ENCODE measurements around the gene GCGR. TPM values are rescaled to one million over a fixed set of nuclear protein-coding genes. Genes with fewer than 3 reads are reported as not detected.

Gene GCGR
- not detected for total RNA-seq

DNA sequence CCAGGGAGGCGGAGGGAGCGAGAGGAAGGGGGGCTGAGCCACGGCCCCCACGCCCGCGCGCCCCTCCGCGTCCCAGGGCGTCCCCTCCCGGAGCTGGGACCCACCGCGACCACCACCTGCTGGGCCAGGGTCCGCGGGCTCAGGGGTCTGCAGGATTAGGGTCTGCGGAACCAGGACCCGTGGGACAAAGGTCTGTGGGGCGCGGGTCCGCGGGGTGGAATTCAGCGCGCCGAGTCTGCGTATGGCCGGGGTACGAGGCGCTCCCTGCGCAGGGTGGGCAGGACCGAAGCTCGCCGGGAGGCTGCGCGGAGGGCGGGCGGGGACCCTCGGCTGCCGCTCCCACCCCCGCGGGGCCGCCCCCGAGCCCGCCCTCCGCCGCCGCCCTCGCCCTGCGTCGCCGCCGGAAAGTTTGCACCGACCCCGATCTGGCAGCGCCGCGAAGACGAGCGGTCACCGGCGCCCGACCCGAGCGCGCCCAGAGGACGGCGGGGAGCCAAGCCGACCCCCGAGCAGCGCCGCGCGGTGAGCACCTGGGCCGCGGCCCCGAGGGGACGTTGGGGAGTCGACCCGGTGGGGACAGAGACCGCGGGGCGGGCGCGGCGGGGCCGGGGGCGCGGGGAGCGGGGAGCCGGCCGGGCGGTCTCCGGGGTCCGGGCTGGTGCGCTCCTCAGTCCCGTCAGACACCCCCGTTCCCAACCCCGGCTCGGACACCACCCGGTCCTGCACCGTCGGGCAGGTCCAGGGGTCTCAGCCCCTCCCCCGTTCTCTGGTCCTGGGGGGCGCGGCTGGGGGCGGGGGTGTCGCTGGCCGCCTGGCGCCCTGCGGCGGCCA is at the start of gene GCGR:
TSS of gene GCGR (plus strand) at position 423 of the 831 bp plus-strand sequence. CDS start 4,869 bp downstream, outside the sequence.
- Histone ChIP-seq H3K9me3 (ENCODE audit: low read depth, low read length) (no peaks in the 10 kb centered on the region), H3K27me3 (ENCODE audit: insufficient read depth, low read length) (peaks cover 25% of the 10 kb centered on the region), H3K4me1 (ENCODE audit: insufficient read depth, low read length) (no peaks in the 10 kb centered on the region), H3K4me3 (ENCODE audit: low read length) (no peak within 1 kb of the TSS)

DNA sequence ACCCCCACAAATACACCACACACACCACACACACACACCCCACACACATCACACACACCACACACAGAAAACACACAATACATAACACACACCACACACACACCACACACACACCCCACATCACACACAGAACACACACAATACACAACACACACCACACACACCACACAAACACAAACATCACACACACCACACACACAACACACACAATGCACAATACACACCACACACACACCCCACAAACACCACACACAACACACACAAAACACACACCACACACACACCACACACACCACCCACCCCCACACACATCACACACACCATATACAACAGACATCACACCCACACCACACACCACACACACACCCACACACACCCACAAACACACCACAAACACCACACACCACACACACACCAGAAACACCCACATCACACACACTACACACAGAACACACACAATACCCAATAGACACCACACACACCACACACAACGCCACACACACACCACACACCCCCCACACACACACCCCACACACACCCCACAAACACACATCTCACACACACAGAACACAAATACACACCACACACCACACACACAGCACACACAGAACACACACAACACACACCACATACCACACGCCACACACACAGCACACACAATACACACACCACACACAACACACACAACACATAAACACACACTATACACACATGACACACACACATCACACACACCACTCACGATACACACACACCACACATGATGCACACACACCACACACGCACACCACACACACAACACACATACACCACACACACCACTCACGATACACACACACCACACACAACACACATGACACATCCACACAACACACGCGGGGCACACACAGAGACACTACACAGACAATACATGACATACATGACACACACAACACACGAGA is 11.0 kb upstream of the GCGR start:
- Histone ChIP-seq H3K4me3 (ENCODE audit: low read length) (no peak overlapping the region), H3K27me3 (ENCODE audit: insufficient read depth, low read length) (no peaks in the 10 kb centered on the region), H3K9me3 (ENCODE audit: low read depth, low read length) (no peaks in the 10 kb centered on the region), H3K4me1 (ENCODE audit: insufficient read depth, low read length) (no peaks in the 10 kb centered on the region)

DNA sequence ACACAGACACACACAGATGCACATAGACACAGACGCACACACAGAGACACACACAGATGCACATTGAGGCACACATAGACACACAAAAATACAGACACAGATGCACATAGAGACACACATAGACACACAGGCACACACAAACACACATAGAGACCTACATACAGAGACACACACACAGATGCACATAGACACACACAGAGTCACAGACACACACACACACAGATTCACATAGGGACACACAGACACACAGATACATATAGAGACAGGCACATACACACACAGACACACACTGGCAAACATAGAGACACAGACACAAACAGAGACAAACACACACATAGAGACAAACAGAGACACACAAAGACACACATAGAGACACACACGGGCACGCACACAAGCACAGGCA is 9.9 kb upstream of the GCGR start:
- Histone ChIP-seq H3K9me3 (ENCODE audit: low read depth, low read length) (no peaks in the 10 kb centered on the region), H3K4me1 (ENCODE audit: insufficient read depth, low read length) (no peaks in the 10 kb centered on the region), H3K4me3 (ENCODE audit: low read length) (no peak overlapping the region), H3K27me3 (ENCODE audit: insufficient read depth, low read length) (no peaks in the 10 kb centered on the region)

DNA sequence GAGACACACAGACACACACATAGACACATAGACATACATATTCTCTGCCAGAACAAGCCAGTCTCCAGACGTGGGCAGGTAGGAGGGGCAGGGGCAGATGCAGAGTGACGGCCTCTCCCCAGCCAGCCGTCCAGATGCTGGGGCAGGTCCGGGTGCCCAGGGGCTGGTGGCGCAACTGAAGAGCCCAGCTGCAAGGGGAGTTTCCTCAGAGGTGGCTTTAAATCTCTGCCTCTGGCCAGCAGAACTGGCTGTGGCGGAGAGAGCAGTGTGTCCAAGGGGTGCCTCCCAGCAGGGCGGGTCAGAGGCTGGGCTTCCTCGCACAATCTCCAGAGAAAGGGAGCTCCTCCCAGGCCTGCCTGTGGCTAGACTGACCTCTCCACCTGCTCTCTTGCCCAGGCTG is 9.4 kb upstream of the GCGR start:
- Histone ChIP-seq H3K4me1 (ENCODE audit: insufficient read depth, low read length) (no peaks in the 10 kb centered on the region), H3K27me3 (ENCODE audit: insufficient read depth, low read length) (no peaks in the 10 kb centered on the region), H3K9me3 (ENCODE audit: low read depth, low read length) (no peaks in the 10 kb centered on the region), H3K4me3 (ENCODE audit: low read length) (no peak overlapping the region)

DNA sequence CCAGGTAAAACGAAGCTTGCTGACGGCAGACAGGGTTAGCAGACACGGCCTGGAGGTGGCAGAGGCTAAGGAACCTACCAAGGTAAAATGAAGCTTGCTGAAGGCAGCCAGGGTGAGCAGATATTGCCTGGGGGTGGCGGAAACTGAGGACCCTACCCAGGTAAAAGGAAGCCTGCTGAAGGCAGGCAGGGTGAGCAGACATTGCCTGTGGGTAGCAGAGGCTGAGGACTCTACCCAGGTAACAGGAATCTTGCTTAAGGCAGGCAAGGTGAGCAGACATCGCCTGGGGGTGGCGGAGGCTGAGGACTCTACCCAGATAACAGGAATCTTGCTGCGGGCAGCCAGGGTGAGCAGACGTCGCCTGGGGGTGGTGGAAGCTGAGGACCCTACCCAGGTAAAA is 2.6 kb upstream of the GCGR start:
- H3K4me3 ChIP-seq (ENCODE audit: low read length) = no peak overlapping the region
- H3K27me3 ChIP-seq (ENCODE audit: insufficient read depth, low read length) = peaks cover 24% of the 10 kb centered on the region
- H3K9me3 ChIP-seq (ENCODE audit: low read depth, low read length) = no peaks in the 10 kb centered on the region
- no peaks in the 10 kb centered on the region for H3K4me1 ChIP-seq (ENCODE audit: insufficient read depth, low read length)

DNA sequence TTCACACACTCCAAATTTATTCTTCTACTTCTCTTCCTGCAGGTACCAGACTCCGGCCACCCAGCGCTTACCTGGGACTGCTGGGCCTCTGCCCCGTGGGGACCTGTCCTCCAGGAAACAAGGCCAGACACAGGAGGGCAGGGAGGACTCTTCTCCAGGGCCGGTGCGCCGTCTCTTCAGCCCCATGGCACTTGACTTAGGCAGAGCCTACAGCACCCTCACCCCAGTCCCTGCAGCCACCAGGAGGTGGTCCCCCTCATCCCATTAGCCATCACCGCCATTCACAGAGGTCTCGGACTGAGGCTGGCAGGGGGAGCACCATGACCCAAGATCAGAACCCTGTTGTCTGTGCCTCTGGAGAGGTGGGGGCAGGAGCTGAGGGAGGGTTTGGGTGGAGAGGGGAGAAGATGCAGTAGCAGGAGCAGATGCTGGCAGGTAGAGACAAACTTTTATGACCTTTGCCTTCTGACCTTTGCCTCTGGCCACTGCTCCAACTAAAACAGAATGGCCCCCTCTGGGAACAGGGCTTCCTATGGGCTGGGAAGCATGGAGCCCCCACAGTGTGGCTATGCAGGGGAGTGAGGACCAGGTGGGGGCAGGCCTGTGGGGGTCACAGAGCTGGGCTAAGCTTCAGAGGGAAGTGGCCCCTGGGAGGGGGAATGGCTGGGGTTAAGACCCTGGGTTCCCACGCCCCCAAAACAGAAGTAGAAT is 1.7 kb upstream of the GCGR start:
- peaks cover 25% of the 10 kb centered on the region for H3K27me3 ChIP-seq (ENCODE audit: insufficient read depth, low read length)
- H3K9me3 ChIP-seq (ENCODE audit: low read depth, low read length) = no peaks in the 10 kb centered on the region
- no peak overlapping the region for H3K4me3 ChIP-seq (ENCODE audit: low read length)
- H3K4me1 ChIP-seq (ENCODE audit: insufficient read depth, low read length) = no peaks in the 10 kb centered on the region

DNA sequence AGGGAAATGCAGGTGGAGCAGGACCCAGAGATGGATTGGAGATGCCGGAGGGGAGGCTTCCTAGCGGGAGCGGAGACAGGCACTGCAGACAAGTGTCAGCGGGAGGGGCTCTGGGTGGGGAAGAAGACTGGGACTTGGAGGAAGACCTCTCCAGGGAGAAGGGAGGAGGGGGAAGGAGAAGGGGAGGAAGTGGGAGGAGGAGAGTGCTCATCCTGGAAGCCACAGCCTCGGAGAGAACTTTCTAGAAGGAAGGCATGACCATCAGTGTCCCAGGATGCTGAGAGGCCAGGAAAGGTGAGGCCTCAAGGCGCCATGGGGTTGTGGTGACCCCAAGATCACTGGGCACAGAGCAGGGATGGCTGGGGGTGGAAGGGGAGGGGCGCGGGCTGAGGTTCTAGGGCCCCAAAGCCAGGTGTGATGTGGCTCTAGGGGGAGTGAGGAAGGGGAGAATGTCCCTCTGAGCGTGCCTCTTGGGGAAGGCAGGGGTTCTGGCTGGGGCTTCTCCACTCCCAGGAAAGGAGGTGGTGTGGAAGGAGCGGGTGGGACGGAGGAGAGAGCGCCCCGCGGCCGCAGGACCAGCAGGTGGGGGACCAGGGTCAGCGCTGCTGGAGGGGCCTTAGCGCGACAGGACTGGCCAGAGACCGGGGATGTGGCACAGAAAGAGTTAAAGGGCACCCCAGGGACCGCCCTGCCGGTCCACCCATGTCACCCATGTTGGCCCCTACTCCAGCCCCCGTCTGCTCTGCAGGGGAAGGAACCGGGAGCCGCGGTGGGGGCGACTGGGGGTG is 900 bp upstream of the GCGR start:
- no peaks in the 10 kb centered on the region for H3K4me1 ChIP-seq (ENCODE audit: insufficient read depth, low read length)
- H3K27me3 ChIP-seq (ENCODE audit: insufficient read depth, low read length) = peaks cover 25% of the 10 kb centered on the region
- H3K9me3 ChIP-seq (ENCODE audit: low read depth, low read length) = no peaks in the 10 kb centered on the region
- no peak overlapping the region for H3K4me3 ChIP-seq (ENCODE audit: low read length)

DNA sequence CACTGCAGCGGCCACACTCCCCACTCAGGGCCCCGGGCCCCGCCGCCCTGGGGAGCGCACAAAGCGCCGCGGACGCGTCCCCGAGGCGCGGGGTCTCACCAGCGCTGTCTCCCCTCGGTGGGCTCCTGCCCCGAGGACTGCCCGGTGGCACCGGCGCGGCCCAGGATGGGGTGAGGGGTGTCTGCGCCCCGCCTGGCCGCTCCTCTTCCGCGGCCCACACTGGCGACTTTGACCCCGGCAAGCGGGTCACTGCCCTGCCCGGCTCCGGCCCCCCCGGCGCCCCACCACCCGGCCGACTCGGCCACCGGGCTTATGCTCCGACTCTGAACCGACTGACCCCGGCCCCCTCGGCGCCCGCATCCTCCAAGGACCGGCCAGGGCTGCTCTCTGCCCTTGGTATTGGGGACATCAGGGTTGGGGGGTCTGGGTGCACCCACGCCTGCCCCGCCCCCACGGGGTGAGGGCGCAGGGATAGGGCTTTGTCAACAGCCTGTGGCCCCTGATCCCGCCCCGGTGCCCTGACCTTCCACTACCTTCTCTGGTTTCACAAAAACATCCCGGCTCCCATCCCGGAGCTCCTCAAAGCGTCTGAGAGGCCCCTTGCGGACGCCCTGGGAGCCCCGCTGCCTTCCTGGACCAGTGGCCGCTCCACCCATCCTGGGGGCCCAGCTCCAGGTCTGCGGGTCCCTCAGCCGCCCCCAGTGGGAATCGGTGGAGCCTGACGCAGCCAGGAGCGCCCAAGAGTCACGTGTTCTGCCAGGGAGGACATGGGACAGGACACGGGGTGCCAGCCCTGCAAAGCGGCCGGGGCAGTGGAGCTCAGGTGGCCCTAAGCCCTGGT is 829 bp downstream of the GCGR start:
- H3K4me1 ChIP-seq (ENCODE audit: insufficient read depth, low read length) = no peaks in the 10 kb centered on the region
- H3K9me3 ChIP-seq (ENCODE audit: low read depth, low read length) = no peaks in the 10 kb centered on the region
- H3K27me3 ChIP-seq (ENCODE audit: insufficient read depth, low read length) = peaks cover 25% of the 10 kb centered on the region
- no peak overlapping the region for H3K4me3 ChIP-seq (ENCODE audit: low read length)

DNA sequence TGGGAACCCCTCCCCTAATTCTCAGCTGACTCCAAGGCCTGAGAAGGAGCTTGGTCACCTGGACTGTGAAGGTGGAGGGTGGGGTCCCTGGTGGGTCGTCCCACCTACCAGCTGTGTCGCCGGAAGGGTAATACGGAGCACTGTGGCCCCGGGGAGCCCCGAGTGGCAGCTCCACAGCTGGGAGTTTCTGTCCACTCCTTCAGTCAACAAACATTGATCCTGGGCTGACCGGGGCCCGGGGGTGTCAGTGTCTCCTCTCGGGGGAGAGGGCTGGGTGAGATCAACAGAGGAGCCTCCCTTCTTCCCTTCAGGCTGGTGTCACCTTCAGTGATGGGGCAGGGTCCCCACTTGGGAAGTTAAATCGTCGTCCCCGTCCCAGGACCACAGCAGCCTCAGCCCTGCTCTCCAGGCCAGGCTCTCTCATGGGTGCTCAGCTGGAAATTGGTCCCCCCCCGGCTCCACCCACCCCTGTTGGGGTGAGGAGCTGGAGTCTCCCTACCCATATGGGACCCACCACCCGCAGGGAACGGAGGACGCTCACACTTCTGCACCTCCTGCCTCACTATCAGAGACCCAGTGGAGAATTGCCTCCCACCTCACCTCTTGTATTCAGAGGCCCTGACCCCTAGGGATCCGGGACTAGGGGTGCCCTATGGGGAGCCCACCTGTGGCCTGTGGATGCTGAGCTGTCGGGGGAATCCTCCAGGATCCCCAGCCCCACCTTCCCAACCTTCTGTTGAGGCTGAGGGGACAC is 1.9 kb downstream of the GCGR start:
- Histone ChIP-seq H3K9me3 (ENCODE audit: low read depth, low read length) (no peaks in the 10 kb centered on the region), H3K4me3 (ENCODE audit: low read length) (no peak overlapping the region), H3K27me3 (ENCODE audit: insufficient read depth, low read length) (peaks cover 25% of the 10 kb centered on the region), H3K4me1 (ENCODE audit: insufficient read depth, low read length) (no peaks in the 10 kb centered on the region)

DNA sequence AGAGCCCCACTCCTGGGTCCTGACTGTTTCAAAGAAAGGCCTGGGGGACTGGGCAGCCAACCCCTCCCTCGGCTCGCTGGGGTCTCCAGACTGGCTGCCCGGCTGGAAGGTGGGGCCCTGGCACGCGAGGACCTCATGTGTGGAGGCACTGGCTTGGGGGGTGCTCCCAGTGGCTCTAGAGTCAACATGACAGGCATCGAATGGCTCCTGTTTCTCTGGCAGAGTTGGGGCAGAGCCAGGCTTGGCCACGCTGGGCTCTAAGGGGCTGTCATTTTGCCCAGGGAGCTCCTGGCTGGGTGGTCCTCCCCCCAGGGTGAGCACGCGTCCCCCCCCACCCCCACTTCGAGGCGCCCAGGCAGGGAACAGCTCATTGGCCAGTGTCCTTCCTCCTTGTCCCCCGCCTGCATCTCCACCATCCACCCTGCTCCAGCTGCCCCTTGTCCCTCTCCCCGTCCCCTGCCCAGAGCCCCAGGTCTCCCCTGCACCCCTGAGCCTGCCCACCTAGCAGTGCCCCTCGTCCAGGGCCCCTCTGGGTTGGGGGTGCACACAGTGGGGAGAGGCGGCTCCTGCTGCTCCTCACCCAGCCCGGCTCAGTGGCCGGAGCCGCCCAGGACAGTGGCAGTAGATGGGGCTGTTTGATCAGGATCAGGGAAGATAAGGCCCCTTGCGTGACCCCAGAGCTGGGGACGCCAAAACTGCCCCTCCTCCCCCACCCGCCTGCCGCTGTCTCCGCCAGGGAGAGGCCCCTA is 2.7 kb downstream of the GCGR start:
- Histone ChIP-seq H3K4me3 (ENCODE audit: low read length) (no peak overlapping the region), H3K27me3 (ENCODE audit: insufficient read depth, low read length) (peaks cover 25% of the 10 kb centered on the region), H3K9me3 (ENCODE audit: low read depth, low read length) (no peaks in the 10 kb centered on the region), H3K4me1 (ENCODE audit: insufficient read depth, low read length) (no peaks in the 10 kb centered on the region)

DNA sequence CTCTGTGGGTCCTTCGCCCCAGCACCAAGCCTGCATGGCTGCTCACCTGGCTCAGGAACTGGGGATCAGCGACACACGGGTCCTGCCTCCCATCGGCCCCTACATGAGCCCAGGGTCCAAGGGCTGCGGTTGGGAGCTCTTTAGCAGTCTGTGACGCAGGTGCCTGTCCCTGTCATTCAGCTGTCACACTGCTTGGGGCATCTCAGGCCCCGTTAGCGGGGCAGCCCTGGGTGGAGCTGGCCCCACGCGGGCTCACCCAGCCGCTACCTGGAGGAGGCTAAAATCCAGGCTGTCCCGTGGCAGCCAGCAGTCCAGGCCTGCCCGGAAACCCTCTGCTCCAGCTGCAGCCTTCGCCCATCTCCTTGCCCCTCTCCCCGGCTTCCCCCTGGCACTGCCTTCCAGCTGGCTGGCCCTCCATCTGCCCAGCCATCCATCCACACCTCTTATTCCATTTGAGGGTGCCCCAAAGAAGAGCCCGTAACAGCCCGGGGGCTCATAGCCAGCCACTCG is 3.3 kb downstream of the GCGR start:
- no peaks in the 10 kb centered on the region for H3K9me3 ChIP-seq (ENCODE audit: low read depth, low read length)
- no peak overlapping the region for H3K4me3 ChIP-seq (ENCODE audit: low read length)
- H3K27me3 ChIP-seq (ENCODE audit: insufficient read depth, low read length) = peaks cover 22% of the 10 kb centered on the region
- H3K4me1 ChIP-seq (ENCODE audit: insufficient read depth, low read length) = no peaks in the 10 kb centered on the region

DNA sequence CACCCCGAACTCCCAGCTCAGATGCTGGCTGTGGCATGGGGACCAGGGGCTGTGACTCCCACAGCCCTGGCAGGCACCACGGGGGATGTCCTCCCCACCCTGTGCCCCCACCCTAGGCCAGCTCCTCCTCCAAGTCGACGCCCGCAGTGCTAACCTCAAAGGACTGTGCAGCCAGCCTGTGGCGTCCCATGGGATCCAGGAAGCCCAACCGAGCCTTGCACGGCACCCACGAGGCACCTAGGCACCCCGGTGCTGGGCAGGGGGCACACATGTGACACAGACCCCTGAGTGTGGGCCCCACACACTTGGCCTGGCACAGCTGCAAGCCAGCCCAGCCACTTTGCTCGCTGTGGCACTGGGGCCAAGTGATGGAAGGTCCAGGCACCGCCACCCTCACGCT is 3.9 kb downstream of the GCGR start:
- Histone ChIP-seq H3K27me3 (ENCODE audit: insufficient read depth, low read length) (peaks cover 16% of the 10 kb centered on the region), H3K4me1 (ENCODE audit: insufficient read depth, low read length) (no peaks in the 10 kb centered on the region), H3K9me3 (ENCODE audit: low read depth, low read length) (no peaks in the 10 kb centered on the region), H3K4me3 (ENCODE audit: low read length) (no peak overlapping the region)
